GM12878 (cell line): ENCODE results near the gene OR6B3. TPM values are rescaled to one million over a fixed set of nuclear protein-coding genes. Genes with fewer than 3 reads are reported as not detected.

Experiments used
- ATAC-seq: fragments of 200-7000 bp; cut with Tn5 transposase; 3 replicates; pipeline ENCODE4 v1.9.1; 2020; ENCODE audit warnings: mild to moderate bottlenecking, moderate library complexity
- BruUV-seq: library from RNA; stranded (reverse); fragments of 400-500 nt; replicated peaks from 2 replicates; lab custom pipeline; 2021; lab: Mats Ljungman, UMichigan
- CTCF ChIA-PET: fragments of 300-600 bp; sonication (Branson Sonifier 250); formaldehyde crosslinking; extraction: SDS; loops from one replicate; lab custom pipeline; 2021; ENCODE audit warnings: inconsistent platforms; lab: Yijun Ruan, JAX
- POLR2A ChIA-PET: fragments of 350-600 bp; formaldehyde crosslinking; extraction: SDS; loops from one replicate; lab custom pipeline; 2021; ENCODE audit warnings: inconsistent platforms; lab: Charles Lee
- RAD21 ChIA-PET: fragments of 300-600 bp; sonication (Branson Sonifier 250); formaldehyde crosslinking; loops from one replicate; lab custom pipeline; 2023; ENCODE audit warnings: antibody characterized with exemption; ENCODE audit not compliant: unreplicated experiment; lab: Charles Lee
- SMC1A ChIA-PET: fragments of 300-600 bp; sonication (Branson Sonifier 250); formaldehyde crosslinking; loops from one replicate; lab custom pipeline; 2023; ENCODE audit not compliant: unreplicated experiment, uncharacterized antibody; lab: Charles Lee
- DNase-seq: peaks from one replicate; pipeline ENCODE4 v3.0.0-alpha.2; 2011; ENCODE audit warnings: low read depth, low spot score
- FAIRE-seq: peaks from 3 replicates; lab custom pipeline; 2011; peaks lifted over from hg19 to GRCh38; lab: Jason Lieb, UNC
- H2AFZ ChIP-seq: 2 replicates; pipeline ENCODE4 v1.6.0; 2011; ENCODE audit warnings: low read depth, low read length, control low read depth; ENCODE audit not compliant: control insufficient read depth
- H3K27ac ChIP-seq: 2 replicates; pipeline ENCODE4 v1.5.1; 2011; ENCODE audit warnings: control low read depth; ENCODE audit not compliant: control insufficient read depth, insufficient read depth
- H3K27me3 ChIP-seq, 2 experiments: replicated peaks in 1 of 2; 2 replicates each; pipeline versions ENCODE4 v1.6.0 to v1.6.1; 2011; ENCODE audit warnings: low read length in 1 of 2; ENCODE audit not compliant: control insufficient read depth in 2 of 2, insufficient read depth in 2 of 2
- H3K36me3 ChIP-seq, 2 experiments: 2 replicates each; pipeline ENCODE4 v1.5.1; 2011; ENCODE audit warnings: low read length in 1 of 2; ENCODE audit not compliant: control insufficient read depth in 2 of 2, insufficient read depth in 2 of 2
- H3K4me1 ChIP-seq: 2 replicates; pipeline ENCODE4 v1.6.1; 2011; ENCODE audit warnings: mild to moderate bottlenecking, low read length, moderate library complexity, mixed read lengths; ENCODE audit not compliant: control insufficient read depth, insufficient read depth
- H3K4me2 ChIP-seq: 2 replicates; pipeline ENCODE4 v1.6.0; 2011; ENCODE audit warnings: control low read depth; ENCODE audit not compliant: control insufficient read depth, insufficient read depth
- H3K4me3 ChIP-seq: fragments of 200-600 bp; sonication (generic); 2 replicates; pipeline ENCODE4 v1.5.1; 2016
- H3K79me2 ChIP-seq: 2 replicates; pipeline ENCODE4 v1.6.0; 2011; ENCODE audit warnings: low read length; ENCODE audit not compliant: control insufficient read depth, insufficient read depth
- H3K9ac ChIP-seq: 2 replicates; pipeline ENCODE4 v1.8.0; 2011; ENCODE audit warnings: low read length, control low read depth, mixed read lengths; ENCODE audit not compliant: control insufficient read depth, insufficient read depth
- H3K9me3 ChIP-seq: replicated peaks from 3 replicates; pipeline ENCODE4 v1.5.1; 2011; ENCODE audit warnings: mild to moderate bottlenecking, low read length; ENCODE audit not compliant: control insufficient read depth, insufficient read depth
- H4K20me1 ChIP-seq: 2 replicates; pipeline ENCODE4 v1.6.0; 2011; ENCODE audit not compliant: control insufficient read depth, insufficient read depth
- BMI1 ChIP-seq: fragments of 450-650 bp; IDR thresholded peaks from 2 replicates; pipeline ENCODE4 v1.6.1; 2016; ENCODE audit warnings: mild to moderate bottlenecking, moderate library complexity, borderline replicate concordance
- KAT2A ChIP-seq: conservative IDR thresholded peaks from 2 replicates; pipeline ENCODE4 v1.6.1; 2011; ENCODE audit warnings: low read depth, low read length; ENCODE audit not compliant: control insufficient read depth
- RUNX3 ChIP-seq: IDR thresholded peaks from 2 replicates; pipeline ENCODE4 v1.6.1; 2012; ENCODE audit warnings: low read length, inconsistent platforms
- SIN3A ChIP-seq: IDR thresholded peaks from 2 replicates; pipeline ENCODE4 v1.6.1; 2012; ENCODE audit warnings: low read depth, low read length, improper control_type of control experiment
- SREBF2 ChIP-seq: IDR thresholded peaks from 2 replicates; pipeline ENCODE4 v1.6.1; 2012; ENCODE audit warnings: mild to moderate bottlenecking, low read length
- SUZ12 ChIP-seq: fragments of 200-600 bp; sonication (generic); IDR thresholded peaks from one replicate; pipeline ENCODE4 v1.6.1; 2018; ENCODE audit warnings: antibody characterized with exemption, mild to moderate bottlenecking; ENCODE audit not compliant: unreplicated experiment
- ZBED1 ChIP-seq: IDR thresholded peaks from 2 replicates; pipeline ENCODE4 v1.6.1; 2016; ENCODE audit warnings: borderline replicate concordance
- WGBS: methylation state at CpG from one replicate; pipeline ENCODE4 v1.1.6; 2016; ENCODE audit warnings: low lambda C conversion rate; ENCODE audit not compliant: insufficient replicate concordance, insufficient coverage; ENCODE audit errors: missing lambda C conversion rate; 5-methylcytosine and 5-hydroxymethylcytosine counted together
- in situ Hi-C: fragments of 300-500 bp; cut with MboI; formaldehyde crosslinking; loops from 9 replicates; pipeline ENCODE4 v1.14.3; 2018; ENCODE audit warnings: mixed read lengths
- intact Hi-C: fragments of 100-400 bp; cut with micrococcal nuclease; formaldehyde crosslinking; loops from one replicate; pipeline ENCODE4 v1.14.2; 2022; ENCODE audit not compliant: unreplicated experiment
- polyA plus RNA-seq, 11 experiments: library from polyadenylated mRNA; depleted of rRNA in 4 of 11; unstranded in 6 of 11; stranded (reverse) in 5 of 11; fragments of >200 nt; fragmentation: Nextera tagmentation in 4 of 11; fragmentation: Illumina TruSeq in 1 of 11; extraction: Ambion mirVana in 4 of 11; extraction: Trizol in 1 of 11; gene quantifications; 1 replicate in 1 of 11; 2 replicates in 10 of 11; pipeline versions ENCODE4 v1.2.1 to v1.2.3, GENCODE V29; 2011 to 2016; ENCODE audit warnings: inconsistent platforms in 2 of 11, missing spikeins in 2 of 11, low read depth in 1 of 11
- total RNA-seq, 4 experiments: library from RNA; depleted of rRNA in 3 of 4; stranded (reverse); fragments of >200 nt in 3 of 4; fragmentation: Illumina TruSeq in 1 of 4; extraction: Trizol in 1 of 4; gene quantifications; 2 replicates each; pipeline versions ENCODE4 v1.2.1 to v1.2.3, GENCODE V29; 2013 to 2021
- TF ChIP-seq, protein P1 (sequence below): IDR thresholded peaks from 2 replicates; pipeline ENCODE4 v1.6.1; 2012; ENCODE audit warnings: low read length, inconsistent platforms
- TF ChIP-seq, protein P2 (sequence below): fragments of 450-650 bp; IDR thresholded peaks from 2 replicates; pipeline ENCODE4 v1.6.1; 2014; ENCODE audit warnings: mild to moderate bottlenecking
- TF ChIP-seq, protein P3 (sequence below): fragments of 150-350 bp; IDR thresholded peaks from 2 replicates; pipeline ENCODE4 v1.6.1; 2014; ENCODE audit warnings: mild to moderate bottlenecking, low read depth, low read length
- TF ChIP-seq, protein P4 (sequence below): fragments of 450-650 bp; formaldehyde crosslinking; IDR thresholded peaks from 2 replicates; pipeline ENCODE4 v1.5.0; 2022; ENCODE audit warnings: mild to moderate bottlenecking, missing genetic modification characterization

The OR6B3 gene
- total and polyA plus RNA-seq, 10 of the 15 experiments (the other 5 are each of a cell fraction or from before 2014, with no cell fraction given), result not detected

DNA sequence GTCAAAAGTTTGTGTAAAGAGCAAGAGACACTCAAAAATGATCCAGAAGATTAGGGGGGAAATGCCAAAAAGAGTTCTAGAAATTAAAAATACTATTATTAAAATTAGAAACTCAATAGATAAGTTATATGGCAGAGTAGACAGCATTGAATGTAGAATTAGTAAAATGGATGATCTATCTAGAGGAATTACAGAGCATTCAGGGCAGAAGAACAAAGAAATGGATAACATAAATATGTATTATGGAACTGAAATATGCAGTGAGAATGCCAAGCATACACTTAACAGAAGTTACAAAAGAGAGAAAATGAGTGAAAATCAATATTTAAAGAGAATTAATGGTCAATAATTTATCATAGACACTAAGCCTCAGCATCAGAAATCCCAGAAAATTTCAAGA lies 33.2 kb upstream of the OR6B3 start:
- in situ Hi-C loops (no loop called here), intact Hi-C loops (no loop called here)
- no peaks in the 10 kb centered on the region for H3K79me2 ChIP-seq
- no peak overlapping the region for H3K4me2 ChIP-seq
- DNase-seq, result no peak
- ChIA-PET CTCF (no interaction called here), SMC1A (no interaction called here), RAD21 (no interaction called here), POLR2A (no interaction called here)
- H3K27me3 ChIP-seq, result no peaks in the 10 kb centered on the region
- H3K9ac ChIP-seq, result no peak overlapping the region
- no peak overlapping the region for H3K4me3 ChIP-seq
- no peaks in the 10 kb centered on the region for H3K36me3 ChIP-seq
- H4K20me1 ChIP-seq, result no peaks in the 10 kb centered on the region
- no TSS peak for BruUV-seq
- H3K4me1 ChIP-seq, result no peaks in the 10 kb centered on the region
- no peak for ATAC-seq
- no peak overlapping the region for H2AFZ ChIP-seq
- no peak overlapping the region for H3K27ac ChIP-seq
- no peak for FAIRE-seq
- TF ChIP-seq SREBF2, result no peak
- H3K9me3 ChIP-seq, result no peaks in the 10 kb centered on the region; the same call in 2 of the 3 replicates

DNA sequence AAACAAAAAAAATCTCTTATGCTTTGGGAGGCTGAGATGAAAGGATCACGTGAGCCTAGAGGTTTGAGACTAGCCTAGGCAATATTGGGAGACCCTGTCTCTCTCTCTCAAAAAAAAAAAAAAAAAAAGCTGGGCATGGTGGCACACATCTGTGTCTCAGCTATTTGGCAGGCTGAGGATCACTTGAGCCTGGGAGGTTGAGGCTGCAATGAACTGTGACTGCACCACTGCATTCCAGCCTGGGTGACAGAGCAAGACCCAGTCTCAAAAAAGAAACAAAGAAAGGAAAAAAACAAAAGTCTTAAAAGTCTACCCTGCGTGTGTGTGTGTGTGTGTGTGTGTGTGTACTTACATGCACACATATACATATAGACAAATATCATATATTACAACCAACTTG lies 25.3 kb upstream of the OR6B3 start:
- DNase-seq (no peak), FAIRE-seq (no peak), ATAC-seq (no peak)
- Histone ChIP-seq H3K4me2 (no peak overlapping the region), H3K36me3 (no peaks in the 10 kb centered on the region), H3K4me1 (no peaks in the 10 kb centered on the region), H3K9me3 (no peaks in the 10 kb centered on the region; the same call in 1 of the 3 replicates), H3K9ac (no peak overlapping the region), H2AFZ (no peak overlapping the region), H3K27ac (no peak overlapping the region), H3K4me3 (no peak overlapping the region), H3K27me3 (peaks cover 0 to 2% of the 10 kb centered on the region in 2 experiments; a peak in 1 of 4 replicates), H4K20me1 (no peaks in the 10 kb centered on the region), H3K79me2 (no peaks in the 10 kb centered on the region)
- CTCF ChIA-PET, result no interaction called here
- in situ Hi-C loops (no loop called here), intact Hi-C loops (no loop called here)
- WGBS, result 0% methylated on average over 2 of the region's 2 CpGs
- POLR2A ChIA-PET, result no interaction called here
- BruUV-seq, result no TSS peak
- SMC1A ChIA-PET, result no interaction called here
- RAD21 ChIA-PET, result no interaction called here
- TF ChIP-seq RUNX3 (no peak), SIN3A (no peak), SUZ12 (no peak), KAT2A (no peak), ZBED1 (no peak), BMI1 (no peak)
- TF ChIP-seq, protein P1, sequence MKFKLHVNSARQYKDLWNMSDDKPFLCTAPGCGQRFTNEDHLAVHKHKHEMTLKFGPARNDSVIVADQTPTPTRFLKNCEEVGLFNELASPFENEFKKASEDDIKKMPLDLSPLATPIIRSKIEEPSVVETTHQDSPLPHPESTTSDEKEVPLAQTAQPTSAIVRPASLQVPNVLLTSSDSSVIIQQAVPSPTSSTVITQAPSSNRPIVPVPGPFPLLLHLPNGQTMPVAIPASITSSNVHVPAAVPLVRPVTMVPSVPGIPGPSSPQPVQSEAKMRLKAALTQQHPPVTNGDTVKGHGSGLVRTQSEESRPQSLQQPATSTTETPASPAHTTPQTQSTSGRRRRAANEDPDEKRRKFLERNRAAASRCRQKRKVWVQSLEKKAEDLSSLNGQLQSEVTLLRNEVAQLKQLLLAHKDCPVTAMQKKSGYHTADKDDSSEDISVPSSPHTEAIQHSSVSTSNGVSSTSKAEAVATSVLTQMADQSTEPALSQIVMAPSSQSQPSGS, result no peak
- TF ChIP-seq, protein P2, sequence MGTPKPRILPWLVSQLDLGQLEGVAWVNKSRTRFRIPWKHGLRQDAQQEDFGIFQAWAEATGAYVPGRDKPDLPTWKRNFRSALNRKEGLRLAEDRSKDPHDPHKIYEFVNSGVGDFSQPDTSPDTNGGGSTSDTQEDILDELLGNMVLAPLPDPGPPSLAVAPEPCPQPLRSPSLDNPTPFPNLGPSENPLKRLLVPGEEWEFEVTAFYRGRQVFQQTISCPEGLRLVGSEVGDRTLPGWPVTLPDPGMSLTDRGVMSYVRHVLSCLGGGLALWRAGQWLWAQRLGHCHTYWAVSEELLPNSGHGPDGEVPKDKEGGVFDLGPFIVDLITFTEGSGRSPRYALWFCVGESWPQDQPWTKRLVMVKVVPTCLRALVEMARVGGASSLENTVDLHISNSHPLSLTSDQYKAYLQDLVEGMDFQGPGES, result no peak
- TF ChIP-seq, protein P3, sequence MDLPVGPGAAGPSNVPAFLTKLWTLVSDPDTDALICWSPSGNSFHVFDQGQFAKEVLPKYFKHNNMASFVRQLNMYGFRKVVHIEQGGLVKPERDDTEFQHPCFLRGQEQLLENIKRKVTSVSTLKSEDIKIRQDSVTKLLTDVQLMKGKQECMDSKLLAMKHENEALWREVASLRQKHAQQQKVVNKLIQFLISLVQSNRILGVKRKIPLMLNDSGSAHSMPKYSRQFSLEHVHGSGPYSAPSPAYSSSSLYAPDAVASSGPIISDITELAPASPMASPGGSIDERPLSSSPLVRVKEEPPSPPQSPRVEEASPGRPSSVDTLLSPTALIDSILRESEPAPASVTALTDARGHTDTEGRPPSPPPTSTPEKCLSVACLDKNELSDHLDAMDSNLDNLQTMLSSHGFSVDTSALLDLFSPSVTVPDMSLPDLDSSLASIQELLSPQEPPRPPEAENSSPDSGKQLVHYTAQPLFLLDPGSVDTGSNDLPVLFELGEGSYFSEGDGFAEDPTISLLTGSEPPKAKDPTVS, result no peak
- TF ChIP-seq, protein P4, sequence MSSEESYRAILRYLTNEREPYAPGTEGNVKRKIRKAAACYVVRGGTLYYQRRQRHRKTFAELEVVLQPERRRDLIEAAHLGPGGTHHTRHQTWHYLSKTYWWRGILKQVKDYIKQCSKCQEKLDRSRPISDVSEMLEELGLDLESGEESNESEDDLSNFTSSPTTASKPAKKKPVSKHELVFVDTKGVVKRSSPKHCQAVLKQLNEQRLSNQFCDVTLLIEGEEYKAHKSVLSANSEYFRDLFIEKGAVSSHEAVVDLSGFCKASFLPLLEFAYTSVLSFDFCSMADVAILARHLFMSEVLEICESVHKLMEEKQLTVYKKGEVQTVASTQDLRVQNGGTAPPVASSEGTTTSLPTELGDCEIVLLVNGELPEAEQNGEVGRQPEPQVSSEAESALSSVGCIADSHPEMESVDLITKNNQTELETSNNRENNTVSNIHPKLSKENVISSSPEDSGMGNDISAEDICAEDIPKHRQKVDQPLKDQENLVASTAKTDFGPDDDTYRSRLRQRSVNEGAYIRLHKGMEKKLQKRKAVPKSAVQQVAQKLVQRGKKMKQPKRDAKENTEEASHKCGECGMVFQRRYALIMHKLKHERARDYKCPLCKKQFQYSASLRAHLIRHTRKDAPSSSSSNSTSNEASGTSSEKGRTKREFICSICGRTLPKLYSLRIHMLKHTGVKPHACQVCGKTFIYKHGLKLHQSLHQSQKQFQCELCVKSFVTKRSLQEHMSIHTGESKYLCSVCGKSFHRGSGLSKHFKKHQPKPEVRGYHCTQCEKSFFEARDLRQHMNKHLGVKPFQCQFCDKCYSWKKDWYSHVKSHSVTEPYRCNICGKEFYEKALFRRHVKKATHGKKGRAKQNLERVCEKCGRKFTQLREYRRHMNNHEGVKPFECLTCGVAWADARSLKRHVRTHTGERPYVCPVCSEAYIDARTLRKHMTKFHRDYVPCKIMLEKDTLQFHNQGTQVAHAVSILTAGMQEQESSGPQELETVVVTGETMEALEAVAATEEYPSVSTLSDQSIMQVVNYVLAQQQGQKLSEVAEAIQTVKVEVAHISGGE (CRISPR knock-in tag), result no peak
